ENCODE measurements around the gene FECH.

DNA sequence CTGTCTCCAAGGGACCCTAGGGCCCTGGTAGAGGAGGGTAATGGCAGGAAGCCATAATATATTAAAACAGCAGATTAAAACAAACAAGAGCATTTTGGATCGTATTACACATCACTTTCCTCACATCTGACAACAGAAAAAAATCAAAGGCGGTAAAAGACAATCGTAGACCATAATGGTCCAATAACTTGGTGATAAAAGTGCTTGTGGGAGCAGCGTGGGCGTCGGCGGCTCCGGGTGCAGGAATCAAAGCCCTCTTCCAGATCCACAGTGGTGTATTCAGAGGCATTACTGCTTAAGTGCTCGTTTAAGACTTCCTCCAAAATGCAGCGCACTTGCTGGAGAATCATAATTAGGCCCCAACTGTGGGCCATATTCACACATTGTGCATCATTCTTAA lies 68.0 kb downstream of the FECH start:
- TF ChIP-seq, protein P1, sequence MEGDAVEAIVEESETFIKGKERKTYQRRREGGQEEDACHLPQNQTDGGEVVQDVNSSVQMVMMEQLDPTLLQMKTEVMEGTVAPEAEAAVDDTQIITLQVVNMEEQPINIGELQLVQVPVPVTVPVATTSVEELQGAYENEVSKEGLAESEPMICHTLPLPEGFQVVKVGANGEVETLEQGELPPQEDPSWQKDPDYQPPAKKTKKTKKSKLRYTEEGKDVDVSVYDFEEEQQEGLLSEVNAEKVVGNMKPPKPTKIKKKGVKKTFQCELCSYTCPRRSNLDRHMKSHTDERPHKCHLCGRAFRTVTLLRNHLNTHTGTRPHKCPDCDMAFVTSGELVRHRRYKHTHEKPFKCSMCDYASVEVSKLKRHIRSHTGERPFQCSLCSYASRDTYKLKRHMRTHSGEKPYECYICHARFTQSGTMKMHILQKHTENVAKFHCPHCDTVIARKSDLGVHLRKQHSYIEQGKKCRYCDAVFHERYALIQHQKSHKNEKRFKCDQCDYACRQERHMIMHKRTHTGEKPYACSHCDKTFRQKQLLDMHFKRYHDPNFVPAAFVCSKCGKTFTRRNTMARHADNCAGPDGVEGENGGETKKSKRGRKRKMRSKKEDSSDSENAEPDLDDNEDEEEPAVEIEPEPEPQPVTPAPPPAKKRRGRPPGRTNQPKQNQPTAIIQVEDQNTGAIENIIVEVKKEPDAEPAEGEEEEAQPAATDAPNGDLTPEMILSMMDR (IDR thresholded peaks at IDR 0.05) = no peak
- TF ChIP-seq POLR2A (IDR thresholded peaks at IDR 0.05) = no peak

Measured in esophagus squamous epithelium (tissue), 4 donors.